GM19099 (cell line): ENCODE measurements around the gene ZFYVE26.

ENCODE experiments used
- POLR2A ChIP-seq: IDR thresholded peaks from 3 replicates; pipeline ENCODE4 v1.6.1; 2011; ENCODE audit warnings: low read depth; ENCODE audit not compliant: insufficient read length; ENCODE audit errors: extremely low read depth

ZFYVE26 gene

GRCh38 chr14:67816326-67817002, at the start of gene ZFYVE26:
ZFYVE26 (minus strand) TSS chr14:67816590; CDS start chr14:67815963, 627 bp downstream.
- TF ChIP-seq POLR2A = peak; percentile 74

- no peak for TF ChIP-seq POLR2A
These were observed 46.8 kb upstream of the ZFYVE26 start for GRCh38 chr14:67863223-67863622.

GRCh38 chr14:67859169-67859749, 42.9 kb upstream of the ZFYVE26 start:
- no peak for TF ChIP-seq POLR2A

GRCh38 chr14:67857778-67858350, 41.5 kb upstream of the ZFYVE26 start:
- no peak for TF ChIP-seq POLR2A

- no peak for TF ChIP-seq POLR2A
These were observed 40.4 kb upstream of the ZFYVE26 start for GRCh38 chr14:67856827-67857226.

GRCh38 chr14:67853715-67854114, 37.3 kb upstream of the ZFYVE26 start:
- no peak for TF ChIP-seq POLR2A

- no peak for TF ChIP-seq POLR2A
These were observed 36.7 kb upstream of the ZFYVE26 start for GRCh38 chr14:67852926-67853604.

GRCh38 chr14:67851785-67852410, 35.5 kb upstream of the ZFYVE26 start:
- TF ChIP-seq POLR2A = no peak

- no peak for TF ChIP-seq POLR2A
These were observed 33.9 kb upstream of the ZFYVE26 start for GRCh38 chr14:67850066-67850830.

- TF ChIP-seq POLR2A = no peak
These were observed 29.7 kb upstream of the ZFYVE26 start for GRCh38 chr14:67846029-67846610.

GRCh38 chr14:67837011-67837624, 20.7 kb upstream of the ZFYVE26 start:
- TF ChIP-seq POLR2A = no peak

GRCh38 chr14:67835596-67835995, 19.2 kb upstream of the ZFYVE26 start:
- TF ChIP-seq POLR2A = no peak

- TF ChIP-seq POLR2A = no peak
These were observed 17.0 kb upstream of the ZFYVE26 start for GRCh38 chr14:67833403-67833802.

GRCh38 chr14:67831113-67831512, 14.7 kb upstream of the ZFYVE26 start:
- TF ChIP-seq POLR2A = no peak
